NCI-H69 (cell line): ENCODE data around the gene NDUFAF2.

ENCODE experiments used
- DNase-seq: peaks from one replicate; lab custom pipeline; 2025; lab: John Stamatoyannopoulos, UW

The NDUFAF2 gene

GRCh38 chr5:61123145-61123544, 178.1 kb downstream of the NDUFAF2 start:
- peak; percentile 93 for DNase-seq

GRCh38 chr5:61130289-61130688, 185.3 kb downstream of the NDUFAF2 start:
- DNase-seq, result no peak

GRCh38 chr5:61132559-61132958, 187.6 kb downstream of the NDUFAF2 start:
- no peak for DNase-seq

- no peak for DNase-seq
Observed at GRCh38 chr5:61137835-61138234, 192.8 kb downstream of the NDUFAF2 start.

GRCh38 chr5:61139094-61139873, 194.3 kb downstream of the NDUFAF2 start:
- peak; percentile 17 for DNase-seq

- no peak for DNase-seq
Observed at GRCh38 chr5:61139931-61140330, 194.9 kb downstream of the NDUFAF2 start.

GRCh38 chr5:61141801-61142200, 196.8 kb downstream of the NDUFAF2 start:
- peak; percentile 12 for DNase-seq

- DNase-seq, result no peak
Observed at GRCh38 chr5:61142391-61142790, 197.4 kb downstream of the NDUFAF2 start.

- DNase-seq, result no peak
Observed at GRCh38 chr5:61142811-61143210, 197.8 kb downstream of the NDUFAF2 start.

GRCh38 chr5:61148515-61148914, 203.5 kb downstream of the NDUFAF2 start:
- DNase-seq, result no peak

- no peak for DNase-seq
Observed at GRCh38 chr5:61151893-61152292, 206.9 kb downstream of the NDUFAF2 start.

- DNase-seq, result no peak
Observed at GRCh38 chr5:61159070-61159469, 214.1 kb downstream of the NDUFAF2 start.

- peak; percentile 10 for DNase-seq
Observed at GRCh38 chr5:61159836-61160235, 214.8 kb downstream of the NDUFAF2 start.

GRCh38 chr5:61160497-61160896, 215.5 kb downstream of the NDUFAF2 start:
- DNase-seq, result no peak

GRCh38 chr5:61162010-61162831, 217.2 kb downstream of the NDUFAF2 start, which contains the start of gene SMIM15:
Gene SMIM15 (minus strand): TSS chr5:61162468. CDS start chr5:61160171, 2,297 bp downstream.
- peak; percentile 98 for DNase-seq

- DNase-seq, result peak; percentile 69
Observed at GRCh38 chr5:61162832-61163567, 218.0 kb downstream of the NDUFAF2 start.

- DNase-seq, result no peak
Observed at GRCh38 chr5:61163905-61164304, 218.9 kb downstream of the NDUFAF2 start.

- DNase-seq, result peak; percentile 59
Observed at GRCh38 chr5:61167382-61167781, 222.4 kb downstream of the NDUFAF2 start.

GRCh38 chr5:61168951-61169350, 223.9 kb downstream of the NDUFAF2 start:
- DNase-seq, result no peak

- no peak for DNase-seq
Observed at GRCh38 chr5:61171479-61171878, 226.5 kb downstream of the NDUFAF2 start.

GRCh38 chr5:61176631-61177030, 231.6 kb downstream of the NDUFAF2 start:
- no peak for DNase-seq

GRCh38 chr5:61177070-61177469, 232.1 kb downstream of the NDUFAF2 start:
- no peak for DNase-seq
